Trophoblast cell (in vitro differentiated cells and primary cell): ENCODE data around the gene KLHL42.

Experiments
- DNase-seq, 2 donors: peaks; one replicate each; pipeline ENCODE4 v3.0.0-alpha.2; 2016
- H2AFZ ChIP-seq: 2 replicates; pipeline ENCODE4 v1.6.1; 2013; ENCODE audit warnings: low read length, moderate library complexity, mild to moderate bottlenecking; ENCODE audit not compliant: insufficient read depth, poor library complexity
- H2AK5ac ChIP-seq: 2 replicates; pipeline ENCODE4 v1.6.1; 2013; ENCODE audit warnings: mild to moderate bottlenecking, low read length
- H2BK120ac ChIP-seq: 2 replicates; pipeline ENCODE4 v1.6.1; 2013; ENCODE audit warnings: low read length, mild to moderate bottlenecking, moderate library complexity; ENCODE audit not compliant: insufficient read depth, poor library complexity
- H2BK12ac ChIP-seq: 2 replicates; pipeline ENCODE4 v1.6.1; 2013; ENCODE audit warnings: mild to moderate bottlenecking, low read length, moderate library complexity
- H2BK5ac ChIP-seq: 2 replicates; pipeline ENCODE4 v1.6.1; 2013; ENCODE audit warnings: low read length, low read depth, moderate library complexity, mild to moderate bottlenecking; ENCODE audit not compliant: poor library complexity
- H3K14ac ChIP-seq: 2 replicates; pipeline ENCODE4 v1.6.1; 2013; ENCODE audit warnings: mild to moderate bottlenecking, low read length
- H3K18ac ChIP-seq: 2 replicates; pipeline ENCODE4 v1.6.1; 2013; ENCODE audit warnings: mild to moderate bottlenecking, low read length
- H3K23ac ChIP-seq: 2 replicates; pipeline ENCODE4 v1.6.1; 2013; ENCODE audit warnings: low read length
- H3K27ac ChIP-seq: 2 replicates; pipeline ENCODE4 v1.5.1; 2013; ENCODE audit warnings: low read depth, mild to moderate bottlenecking, inconsistent platforms, low read length, moderate library complexity
- H3K27me3 ChIP-seq: 2 replicates; pipeline ENCODE4 v1.6.1; 2013; ENCODE audit warnings: inconsistent platforms, mild to moderate bottlenecking, low read length, moderate library complexity; ENCODE audit not compliant: insufficient read depth
- H3K36me3 ChIP-seq, 2 experiments: 1 replicate in 1 of 2; 2 replicates in 1 of 2; pipeline ENCODE4 v1.6.1; 2013; ENCODE audit warnings: low read length in 2 of 2, mild to moderate bottlenecking in 2 of 2, moderate library complexity in 1 of 2; ENCODE audit not compliant: insufficient read depth in 2 of 2, control insufficient read depth in 1 of 2
- H3K4ac ChIP-seq: 2 replicates; pipeline ENCODE4 v1.6.1; 2013; ENCODE audit warnings: low read depth, mild to moderate bottlenecking, low read length, moderate library complexity
- H3K4me1 ChIP-seq, 2 experiments: 1 replicate in 1 of 2; 2 replicates in 1 of 2; pipeline ENCODE4 v1.6.1; 2013; ENCODE audit warnings: low read length in 2 of 2, mild to moderate bottlenecking in 2 of 2, moderate library complexity in 1 of 2; ENCODE audit not compliant: insufficient read depth in 2 of 2, control insufficient read depth in 1 of 2
- H3K4me2 ChIP-seq: 2 replicates; pipeline ENCODE4 v1.6.1; 2013; ENCODE audit warnings: inconsistent platforms, mild to moderate bottlenecking, low read length, moderate library complexity
- H3K4me3 ChIP-seq: 2 replicates; pipeline ENCODE4 v1.5.1; 2013; ENCODE audit warnings: mild to moderate bottlenecking, low read depth, low read length, inconsistent platforms
- H3K79me1 ChIP-seq: one replicate; pipeline ENCODE4 v1.6.1; 2013; ENCODE audit warnings: low read length
- H3K79me2 ChIP-seq: 2 replicates; pipeline ENCODE4 v1.6.1; 2013; ENCODE audit warnings: low read length, mild to moderate bottlenecking; ENCODE audit not compliant: control insufficient read depth, insufficient read depth, poor library complexity
- H3K9ac ChIP-seq: 2 replicates; pipeline ENCODE4 v1.6.1; 2013; ENCODE audit warnings: mild to moderate bottlenecking, low read length
- H3K9me3 ChIP-seq: 2 replicates; pipeline ENCODE4 v1.6.1; 2013; ENCODE audit warnings: low read depth, mild to moderate bottlenecking, control low read depth, inconsistent platforms, low read length; ENCODE audit not compliant: insufficient read depth
- H4K12ac ChIP-seq: 2 replicates; pipeline ENCODE4 v1.6.1; 2013; ENCODE audit warnings: low read depth, mild to moderate bottlenecking, low read length, moderate library complexity
- H4K8ac ChIP-seq: 2 replicates; pipeline ENCODE4 v1.6.1; 2013; ENCODE audit warnings: low read depth, mild to moderate bottlenecking, low read length, moderate library complexity
- H4K91ac ChIP-seq: one replicate; pipeline ENCODE4 v1.6.1; 2013; ENCODE audit warnings: low read depth, mild to moderate bottlenecking, low read length, moderate library complexity
- WGBS: extraction: QIAGEN DNeasy Blood & Tissue Kit; methylation state at CpG from one replicate; pipeline ENCODE4 v1.1.7; 2013; ENCODE audit warnings: missing lambda C conversion rate; ENCODE audit not compliant: insufficient read length, insufficient coverage; ENCODE audit errors: extremely low coverage; 5-methylcytosine and 5-hydroxymethylcytosine counted together

Gene KLHL42

GRCh38 chr12:27766587-27766986 is 13.4 kb upstream of the KLHL42 start:
- Histone ChIP-seq H2AFZ (no peak overlapping the region), H3K79me1 (no peaks in the 10 kb centered on the region), H2AK5ac (no peak overlapping the region), H3K23ac (no peak overlapping the region), H3K27me3 (no peaks in the 10 kb centered on the region), H3K36me3 (no peaks in the 10 kb centered on the region), H3K4me1 (no peaks in the 10 kb centered on the region), H3K4me3 (no peak overlapping the region), H3K4me2 (no peak overlapping the region), H3K27ac (no peak overlapping the region), H3K9ac (no peak overlapping the region), H3K79me2 (no peaks in the 10 kb centered on the region), H4K12ac (no peak overlapping the region), H4K8ac (no peak overlapping the region), H3K18ac (no peak overlapping the region), H2BK12ac (no peak overlapping the region), H3K14ac (no peak overlapping the region), H2BK120ac (no peak overlapping the region), H3K4ac (no peak overlapping the region), H4K91ac (no peak overlapping the region), H2BK5ac (no peak overlapping the region), H3K9me3 (no peaks in the 10 kb centered on the region)
- no CpG with 5 or more reads among the region's 3 CpGs for whole genome bisulfite sequencing
- DNase-seq: no peak

- no peak overlapping the region for H3K4me2 ChIP-seq
- WGBS: no CpG with 5 or more reads among the region's 8 CpGs
- H2AK5ac ChIP-seq: no peak overlapping the region
- H3K79me1 ChIP-seq: no peaks in the 10 kb centered on the region
- no peak overlapping the region for H2BK5ac ChIP-seq
- no peak overlapping the region for H3K4ac ChIP-seq
- H3K18ac ChIP-seq: no peak overlapping the region
- DNase-seq: peak in 1 of 2 donors; percentile 60
- no peak overlapping the region for H3K14ac ChIP-seq
- H3K27ac ChIP-seq: no peak overlapping the region
- H2BK12ac ChIP-seq: no peak overlapping the region
- no peaks in the 10 kb centered on the region for H3K36me3 ChIP-seq
- H4K12ac ChIP-seq: no peak overlapping the region
- no peaks in the 10 kb centered on the region for H3K79me2 ChIP-seq
- no peaks in the 10 kb centered on the region for H3K9me3 ChIP-seq
- H3K4me3 ChIP-seq: no peak overlapping the region
- no peak overlapping the region for H3K23ac ChIP-seq
- H2AFZ ChIP-seq: no peak overlapping the region
- no peak overlapping the region for H4K91ac ChIP-seq
- no peak overlapping the region for H3K9ac ChIP-seq
- H4K8ac ChIP-seq: no peak overlapping the region
- no peak overlapping the region for H2BK120ac ChIP-seq
- no peaks in the 10 kb centered on the region for H3K4me1 ChIP-seq
- no peaks in the 10 kb centered on the region for H3K27me3 ChIP-seq
Observed at GRCh38 chr12:27769142-27769673, 10.8 kb upstream of the KLHL42 start.

DNA sequence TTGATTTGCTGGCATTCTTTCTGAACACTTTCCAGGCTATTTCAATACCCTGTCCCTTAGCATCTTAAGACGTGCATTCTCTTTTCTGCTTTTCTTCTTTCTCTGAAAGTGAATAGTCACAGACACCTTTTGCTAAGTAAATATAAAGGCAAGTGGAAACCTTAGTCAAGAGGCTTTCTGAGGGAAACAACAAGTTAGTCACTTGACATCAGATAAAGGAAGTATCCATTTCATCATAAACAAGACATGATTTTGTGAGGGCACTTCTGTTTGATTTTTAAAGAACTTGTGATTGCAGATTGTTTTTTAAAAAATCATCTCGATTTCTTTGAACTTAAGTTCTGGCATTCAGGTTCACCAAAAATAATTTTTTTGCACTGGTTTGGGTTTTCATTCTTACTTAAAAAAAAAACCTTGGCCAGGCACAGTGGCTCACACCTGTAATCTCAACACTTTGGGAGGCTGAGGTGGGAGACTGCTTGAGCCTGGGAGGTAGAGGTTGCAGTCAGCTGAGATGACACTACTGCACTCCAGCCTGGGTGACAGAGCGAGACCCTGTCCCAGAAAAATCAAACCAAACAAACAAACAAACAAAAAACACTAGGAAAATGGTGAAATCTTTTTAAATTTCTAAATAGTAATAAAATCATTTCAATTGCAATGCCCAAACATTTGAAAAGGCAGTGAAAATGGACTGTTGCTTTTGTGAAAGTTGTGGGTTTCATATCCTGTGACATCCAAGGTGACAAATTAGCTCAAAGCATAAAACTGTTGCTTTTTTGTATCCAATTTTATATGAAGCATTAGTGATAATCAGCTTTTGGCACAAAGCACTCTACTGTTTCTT is 8.3 kb upstream of the KLHL42 start:
- no CpG with 5 or more reads among the region's 3 CpGs for WGBS
- H3K18ac ChIP-seq: no peak overlapping the region
- H2AK5ac ChIP-seq: no peak overlapping the region
- H2BK5ac ChIP-seq: no peak overlapping the region
- no peaks in the 10 kb centered on the region for H3K79me1 ChIP-seq
- no peak overlapping the region for H4K8ac ChIP-seq
- no peak overlapping the region for H3K23ac ChIP-seq
- H4K91ac ChIP-seq: no peak overlapping the region
- H3K79me2 ChIP-seq: no peaks in the 10 kb centered on the region
- H3K14ac ChIP-seq: no peak overlapping the region
- H3K4me1 ChIP-seq: no peaks in the 10 kb centered on the region
- H3K4me2 ChIP-seq: no peak overlapping the region
- H2AFZ ChIP-seq: no peak overlapping the region
- no peak overlapping the region for H3K9ac ChIP-seq
- H3K4me3 ChIP-seq: no peak overlapping the region
- H3K9me3 ChIP-seq: no peaks in the 10 kb centered on the region
- no peak for DNase-seq
- H2BK120ac ChIP-seq: no peak overlapping the region
- H3K27ac ChIP-seq: no peak overlapping the region
- no peak overlapping the region for H4K12ac ChIP-seq
- no peak overlapping the region for H2BK12ac ChIP-seq
- H3K27me3 ChIP-seq: no peaks in the 10 kb centered on the region
- H3K36me3 ChIP-seq: no peaks in the 10 kb centered on the region
- no peak overlapping the region for H3K4ac ChIP-seq

- Histone ChIP-seq H2BK5ac (no peak overlapping the region), H4K8ac (no peak overlapping the region), H2BK12ac (no peak overlapping the region), H3K4me3 (no peak overlapping the region), H3K27ac (no peak overlapping the region), H3K23ac (no peak overlapping the region), H3K36me3 (no peaks in the 10 kb centered on the region), H3K79me1 (no peaks in the 10 kb centered on the region), H2AK5ac (no peak overlapping the region), H3K4me2 (no peak overlapping the region), H2AFZ (no peak overlapping the region), H3K14ac (no peak overlapping the region), H3K79me2 (no peaks in the 10 kb centered on the region), H4K12ac (no peak overlapping the region), H2BK120ac (no peak overlapping the region), H3K4me1 (no peaks in the 10 kb centered on the region), H3K9ac (no peak overlapping the region), H4K91ac (no peak overlapping the region), H3K18ac (no peak overlapping the region), H3K27me3 (no peaks in the 10 kb centered on the region), H3K9me3 (no peaks in the 10 kb centered on the region), H3K4ac (no peak overlapping the region)
- WGBS: no CpG with 5 or more reads among the region's 5 CpGs
- peak in 1 of 2 donors; percentile 88 for DNase-seq
Observed at GRCh38 chr12:27772328-27773049, 7.5 kb upstream of the KLHL42 start.
